Naive thymus-derived CD4-positive, alpha-beta T cell (primary cell): ENCODE data around the gene TUT4. TPM values are rescaled to one million over a fixed set of nuclear protein-coding genes. Genes with fewer than 3 reads are reported as not detected.
A peak's percentile ranks its signal among the peaks of the same experiment; 100 is the strongest.

Experiments used
- ATAC-seq: fragments of 150-1000 bp; cut with Tn5 transposase; 2 replicates; pipeline ENCODE4 v1.10.0; 2021; ENCODE audit warnings: mild to moderate bottlenecking, moderate library complexity
- CTCF ChIA-PET: fragments of 350-600 bp; sonication (Branson Sonifier 250); formaldehyde crosslinking; loops from one replicate; lab custom pipeline; 2021; ENCODE audit warnings: antibody characterized with exemption; lab: Charles Lee
- POLR2A ChIA-PET: fragments of 350-600 bp; sonication (Branson Sonifier 250); formaldehyde crosslinking; loops from one replicate; lab custom pipeline; 2021; ENCODE audit warnings: antibody characterized with exemption, inconsistent platforms; lab: Charles Lee
- DNase-seq, 9 donors: peaks; one replicate each; pipeline versions ENCODE4 v3.0.0 to v3.0.0-alpha.2; 2020 to 2022; ENCODE audit warnings: mixed read lengths in 1 of 9
- H3K27ac ChIP-seq: one replicate; pipeline ENCODE4 v1.7.0; 2013; ENCODE audit warnings: mild to moderate bottlenecking, low read depth, low read length, moderate library complexity
- H3K27me3 ChIP-seq, 2 donors: one replicate each; pipeline ENCODE4 v1.7.0; 2013; ENCODE audit warnings: low read length in 2 of 2, mild to moderate bottlenecking in 2 of 2, moderate library complexity in 2 of 2; ENCODE audit not compliant: control insufficient read depth in 2 of 2, insufficient read depth in 2 of 2
- H3K36me3 ChIP-seq, 3 experiments: 1 replicate in 2 of 3; 2 replicates in 1 of 3; pipeline ENCODE4 v1.7.0; 2013; ENCODE audit warnings: low read length in 3 of 3, mild to moderate bottlenecking in 3 of 3, moderate library complexity in 1 of 3; ENCODE audit not compliant: insufficient read depth in 3 of 3, control insufficient read depth in 2 of 3
- H3K4me1 ChIP-seq, 2 donors: one replicate each; pipeline ENCODE4 v1.7.0; 2013; ENCODE audit warnings: low read length in 2 of 2, mild to moderate bottlenecking in 2 of 2, moderate library complexity in 1 of 2; ENCODE audit not compliant: control insufficient read depth in 2 of 2, insufficient read depth in 2 of 2
- H3K4me3 ChIP-seq: 2 replicates; pipeline ENCODE4 v1.7.0; 2013; ENCODE audit warnings: mild to moderate bottlenecking, low read length
- H3K9me3 ChIP-seq, 3 experiments: 1 replicate in 2 of 3; 2 replicates in 1 of 3; pipeline ENCODE4 v1.7.0; 2013; ENCODE audit warnings: low read length in 3 of 3; ENCODE audit not compliant: control insufficient read depth in 2 of 3
- H3K27ac Mint-ChIP-seq, 9 donors: one replicate each; pipeline ENCODE4 v1.8.0; 2020 to 2022; ENCODE audit warnings: mixed read lengths in 9 of 9, mild to moderate bottlenecking in 8 of 9, moderate library complexity in 5 of 9, inconsistent platforms in 2 of 9
- H3K27me3 Mint-ChIP-seq, 5 donors: one replicate each; pipeline ENCODE4 v1.8.0; 2021 to 2022; ENCODE audit warnings: mixed read lengths in 5 of 5, mild to moderate bottlenecking in 1 of 5
- H3K36me3 Mint-ChIP-seq, 5 donors: one replicate each; pipeline ENCODE4 v1.8.0; 2020 to 2022; ENCODE audit warnings: mixed read lengths in 5 of 5, mild to moderate bottlenecking in 3 of 5, inconsistent platforms in 1 of 5
- H3K4me1 Mint-ChIP-seq, 7 donors: one replicate each; pipeline ENCODE4 v1.8.0; 2020 to 2022; ENCODE audit warnings: mixed read lengths in 7 of 7, mild to moderate bottlenecking in 3 of 7, inconsistent platforms in 1 of 7
- H3K4me3 Mint-ChIP-seq, 10 donors: one replicate each; pipeline ENCODE4 v1.8.0; 2020 to 2022; ENCODE audit warnings: mild to moderate bottlenecking in 10 of 10, mixed read lengths in 10 of 10, moderate library complexity in 6 of 10, inconsistent platforms in 2 of 10
- H3K9me3 Mint-ChIP-seq, 11 donors: one replicate each; pipeline ENCODE4 v1.8.0; 2020 to 2022; ENCODE audit warnings: mixed read lengths in 11 of 11, mild to moderate bottlenecking in 4 of 11, inconsistent platforms in 1 of 11, moderate library complexity in 1 of 11
- intact Hi-C, 2 donors: fragments of 100-400 bp; cut with micrococcal nuclease; formaldehyde crosslinking; loops; one replicate each; pipeline ENCODE4 v1.15.1; 2023
- polyA plus RNA-seq, 2 donors: library from polyadenylated mRNA; unstranded; fragments of 300-500 nt; fragmentation: Illumina TruSeq; gene quantifications; one replicate each; pipeline ENCODE4 v1.2.3, GENCODE V29; 2021
- total RNA-seq, 6 experiments: library from RNA in 5 of 6; stranded (reverse) in 5 of 6; gene quantifications; 1 replicate in 5 of 6; 2 replicates in 1 of 6; pipeline ENCODE4 v1.2.3 and lab custom pipeline; 2021 to 2026

The TUT4 gene
- total and polyA plus RNA-seq, 7 experiments from 2014 or later = 32.8 to 169 (median 127) TPM

- H3K36me3 ChIP-seq = peaks cover 0 to 9% (median 0%) of the 10 kb centered on the region in 3 experiments
- H3K4me1 Mint-ChIP-seq = peaks cover 20 to 45% (median 36%) of the 10 kb centered on the region in 7 donors
- no peaks in the 10 kb centered on the region for H3K27me3 ChIP-seq
- H3K4me3 ChIP-seq = peak overlapping the region; percentile 95
- DNase-seq (peak; percentile 84 to 91 (median 89)), ATAC-seq (peak; percentile 89)
- H3K27me3 Mint-ChIP-seq = peaks cover 0 to 9% (median 0%) of the 10 kb centered on the region in 5 donors
- intact Hi-C loops = loop anchor here (1.0 to 10.0 kb wide), 24 partner anchors 15 to 1499 kb away; partner anchors contain the start of genes BTF3L4 (in 2 of the 2), CC2D1B (in 2 of the 2), ECHDC2 (in 2 of the 2) and NRDC (in 2 of the 2)
- ChIA-PET CTCF (no interaction called here), POLR2A (interaction anchor here (0.5 to 3.4 kb wide), 24 partner anchors 10 to 188 kb away, joined by 3 to 59 read pairs (median 6); partner anchors contain the start of genes ORC1, PRPF38A and SHISAL2A)
- peak overlapping the region; percentile 91 for H3K27ac ChIP-seq
- H3K9me3 Mint-ChIP-seq = no peaks in the 10 kb centered on the region
- peaks cover 0 to 36% of the 10 kb centered on the region in 2 donors for H3K4me1 ChIP-seq
- peaks cover 0 to 6% (median 2%) of the 10 kb centered on the region in 5 donors for H3K36me3 Mint-ChIP-seq
- H3K27ac Mint-ChIP-seq = peak overlapping the region in 7 of 9 donors; percentile 55 to 94 (median 87)
- peak overlapping the region in 8 of 10 donors; percentile 67 to 88 (median 75) for H3K4me3 Mint-ChIP-seq
- H3K9me3 ChIP-seq = no peaks in the 10 kb centered on the region
These were observed 722 bp upstream of the TUT4 start for GRCh38 chr1:52553362-52554266.

- Mint-ChIP-seq H3K27ac (no peak overlapping the region), H3K27me3 (peaks cover 0 to 7% (median 0%) of the 10 kb centered on the region in 5 donors), H3K9me3 (no peaks in the 10 kb centered on the region), H3K4me1 (peaks cover 26 to 57% (median 49%) of the 10 kb centered on the region in 7 donors), H3K36me3 (peaks cover 0 to 11% (median 0%) of the 10 kb centered on the region in 5 donors), H3K4me3 (no peak overlapping the region)
- peaks cover 0 to 40% of the 10 kb centered on the region in 2 donors for H3K4me1 ChIP-seq
- peak; percentile 67 for ATAC-seq
- POLR2A ChIA-PET = interaction anchor here (1.2 to 2.2 kb wide), 5 partner anchors 46 to 113 kb away, joined by 5 to 14 read pairs (median 6); partner anchors contain the start of gene SHISAL2A
- H3K27ac ChIP-seq = peak overlapping the region; percentile 91
- intact Hi-C loops = loop anchor here (1.0 to 10.0 kb wide), 19 partner anchors 21 to 1500 kb away; partner anchors contain the start of genes BTF3L4 (in 2 of the 2), ECHDC2 (in 2 of the 2), NRDC (in 2 of the 2) and CPT2 (in 1 of the 2)
- peaks cover 0 to 9% (median 0%) of the 10 kb centered on the region in 3 experiments for H3K36me3 ChIP-seq
- H3K4me3 ChIP-seq = peak overlapping the region; percentile 95
- peak; percentile 45 to 90 (median 84) for DNase-seq
- H3K27me3 ChIP-seq = no peaks in the 10 kb centered on the region
- CTCF ChIA-PET = no interaction called here
- H3K9me3 ChIP-seq = no peaks in the 10 kb centered on the region
These were observed 722 bp downstream of the TUT4 start for GRCh38 chr1:52552236-52552504.

GRCh38 chr1:52551507-52552235, 1.2 kb downstream of the TUT4 start:
- CTCF ChIA-PET = interaction anchor here (1.2 kb wide), 1 partner anchor 115 kb away, joined by 4 read pairs; no protein-coding TSS in a partner anchor
- no peak for ATAC-seq

GRCh38 chr1:52550447-52550846, 2.4 kb downstream of the TUT4 start:
- ChIA-PET CTCF (interaction anchor here (0.7 to 1.2 kb wide), 2 partner anchors 117 to 146 kb away, joined by 3 to 4 read pairs; partner anchors contain the start of genes ORC1 and PRPF38A), POLR2A (interaction anchor here (0.9 to 2.2 kb wide), 6 partner anchors 10 to 94 kb away, joined by 3 to 9 read pairs (median 4); partner anchors contain the start of gene SHISAL2A)
- Histone ChIP-seq H3K27me3 (no peaks in the 10 kb centered on the region), H3K4me3 (no peak overlapping the region), H3K9me3 (no peaks in the 10 kb centered on the region), H3K36me3 (peaks cover 0 to 9% (median 0%) of the 10 kb centered on the region in 3 experiments), H3K27ac (peak overlapping the region; percentile 91), H3K4me1 (peaks cover 0 to 40% of the 10 kb centered on the region in 2 donors)
- H3K36me3 Mint-ChIP-seq = peaks cover 0 to 19% (median 7%) of the 10 kb centered on the region in 5 donors
- peaks cover 0 to 5% (median 0%) of the 10 kb centered on the region in 11 donors for H3K9me3 Mint-ChIP-seq
- H3K4me1 Mint-ChIP-seq = peaks cover 31 to 63% (median 59%) of the 10 kb centered on the region in 7 donors
- H3K27ac Mint-ChIP-seq = peak overlapping the region in 8 of 9 donors; percentile 17 to 93 (median 80)
- DNase-seq (peak in 3 of 9 donors; percentile 4 to 20 (median 20)), ATAC-seq (no peak)
- intact Hi-C loops = loop anchor here (5.0 to 10.0 kb wide), 7 partner anchors 33 to 1502 kb away; partner anchors contain the start of genes BTF3L4 (in 1 of the 2), ECHDC2 (in 1 of the 2), IFT25 (in 1 of the 2) and LRRC42 (in 1 of the 2)
- H3K4me3 Mint-ChIP-seq = peak overlapping the region in 9 of 10 donors; percentile 49 to 82 (median 78)
- H3K27me3 Mint-ChIP-seq = peaks cover 0 to 7% (median 0%) of the 10 kb centered on the region in 5 donors

More at GRCh38 chr1:52551507-52552235, 1.2 kb downstream of the TUT4 start:
- H3K27ac Mint-ChIP-seq = no peak overlapping the region
- no peak overlapping the region for H3K4me3 Mint-ChIP-seq
- intact Hi-C loops = loop anchor here (1.0 to 10.0 kb wide), 19 partner anchors 21 to 1501 kb away; partner anchors contain the start of genes BTF3L4 (in 2 of the 2), ECHDC2 (in 2 of the 2), NRDC (in 2 of the 2) and CPT2 (in 1 of the 2)
- Histone ChIP-seq H3K27me3 (no peaks in the 10 kb centered on the region), H3K9me3 (no peaks in the 10 kb centered on the region), H3K4me1 (peaks cover 0 to 40% of the 10 kb centered on the region in 2 donors), H3K36me3 (peaks cover 0 to 9% (median 0%) of the 10 kb centered on the region in 3 experiments), H3K4me3 (peak overlapping the region; percentile 95), H3K27ac (peak overlapping the region; percentile 91)
- POLR2A ChIA-PET = interaction anchor here (0.8 to 2.2 kb wide), 10 partner anchors 8 to 92 kb away, joined by 3 to 9 read pairs (median 4); partner anchors contain the start of genes GPX7 and SHISAL2A
- no peaks in the 10 kb centered on the region for H3K9me3 Mint-ChIP-seq
- H3K36me3 Mint-ChIP-seq = peaks cover 0 to 13% (median 0%) of the 10 kb centered on the region in 5 donors
- H3K4me1 Mint-ChIP-seq = peaks cover 26 to 58% (median 54%) of the 10 kb centered on the region in 7 donors
- H3K27me3 Mint-ChIP-seq = peaks cover 0 to 7% (median 0%) of the 10 kb centered on the region in 5 donors
- peak in 8 of 9 donors; percentile 31 to 66 (median 44) for DNase-seq

GRCh38 chr1:52549267-52549666, 3.6 kb downstream of the TUT4 start:
- peaks cover 0 to 9% (median 0%) of the 10 kb centered on the region in 3 experiments for H3K36me3 ChIP-seq
- H3K27me3 ChIP-seq = no peaks in the 10 kb centered on the region
- no peaks in the 10 kb centered on the region for H3K27me3 Mint-ChIP-seq
- DNase-seq = no peak
- H3K4me1 ChIP-seq = peaks cover 0 to 32% of the 10 kb centered on the region in 2 donors
- peak overlapping the region in 8 of 10 donors; percentile 18 to 74 (median 41) for H3K4me3 Mint-ChIP-seq
- CTCF ChIA-PET = interaction anchor here (1.3 kb wide), 1 partner anchor 20 kb away, joined by 4 read pairs; no protein-coding TSS in a partner anchor
- H3K27ac ChIP-seq = no peak overlapping the region
- peaks cover 0 to 7% (median 0%) of the 10 kb centered on the region in 11 donors for H3K9me3 Mint-ChIP-seq
- no peaks in the 10 kb centered on the region for H3K9me3 ChIP-seq
- peaks cover 25 to 58% (median 48%) of the 10 kb centered on the region in 7 donors for H3K4me1 Mint-ChIP-seq
- H3K4me3 ChIP-seq = no peak overlapping the region
- H3K27ac Mint-ChIP-seq = peak overlapping the region in 8 of 9 donors; percentile 6 to 78 (median 66)
- H3K36me3 Mint-ChIP-seq = peaks cover 0 to 28% (median 11%) of the 10 kb centered on the region in 5 donors
- no peak for ATAC-seq
- POLR2A ChIA-PET = interaction anchor here (1.1 to 1.2 kb wide), 3 partner anchors 56 to 516 kb away, joined by 3 to 4 read pairs (median 3); no protein-coding TSS in a partner anchor
- intact Hi-C loops = no loop called here
